Left ventricle myocardium inferior (tissue), 1 donor: ENCODE data around the gene ANKRD1. TPM values are rescaled to one million over a fixed set of nuclear protein-coding genes. Genes with fewer than 3 reads are reported as not detected.

Experiments used
- DNase-seq: peaks from one replicate; pipeline ENCODE4 v3.0.0-alpha.2; 2020
- H3K27ac ChIP-seq: fragments of 200-600 bp; replicated peaks from 2 replicates; pipeline ENCODE4 v1.8.0; 2021
- H3K27me3 ChIP-seq: fragments of 200-600 bp; 2 replicates; pipeline ENCODE4 v1.8.0; 2021; ENCODE audit warnings: low read depth
- H3K36me3 ChIP-seq: fragments of 200-600 bp; 2 replicates; pipeline ENCODE4 v1.8.0; 2021
- H3K4me1 ChIP-seq: fragments of 200-600 bp; 2 replicates; pipeline ENCODE4 v1.8.0; 2021
- H3K4me3 ChIP-seq: fragments of 200-600 bp; 2 replicates; pipeline ENCODE4 v1.8.0; 2021; ENCODE audit warnings: mild to moderate bottlenecking, moderate library complexity
- H3K9me3 ChIP-seq: fragments of 200-600 bp; replicated peaks from 2 replicates; pipeline ENCODE4 v1.8.0; 2021
- intact Hi-C: fragments of 100-400 bp; cut with micrococcal nuclease; formaldehyde crosslinking; loops from one replicate; pipeline ENCODE4 v1.11.0; 2022
- long read RNA-seq: library from polyadenylated mRNA; unstranded; transcript quantifications from one replicate; pipeline ENCODE4 v2.0.0, GENCODE V29; 2021
- total RNA-seq: library from RNA; stranded (reverse); fragmentation: NEBNext Ultra II Directional; extraction: Animal tissue kit (Norgen Biotek cat#: 25700); gene quantifications from one replicate; pipeline ENCODE4 v1.2.1, GENCODE V29; 2021
- TF ChIP-seq, protein P1 (sequence below): fragments of 200-600 bp; IDR thresholded peaks from 2 replicates; pipeline ENCODE4 v1.8.0; 2021; ENCODE audit warnings: antibody characterized with exemption, mild to moderate bottlenecking, borderline replicate concordance
- donor health status: DM: no; HTN: yes; CAD: no; lungs with severe emphysema.

ANKRD1 gene
- total RNA-seq: 2,047 TPM
- long read RNA-seq, transcript ANKRD1-201 (9 exons, 1,979 nt): major isoform, 65 of 180 reads
- long read RNA-seq, partial matches to known transcripts: 75 of 180 reads
- long read RNA-seq, other reads (novel, unspliced or antisense): 40 of 180 reads

DNA sequence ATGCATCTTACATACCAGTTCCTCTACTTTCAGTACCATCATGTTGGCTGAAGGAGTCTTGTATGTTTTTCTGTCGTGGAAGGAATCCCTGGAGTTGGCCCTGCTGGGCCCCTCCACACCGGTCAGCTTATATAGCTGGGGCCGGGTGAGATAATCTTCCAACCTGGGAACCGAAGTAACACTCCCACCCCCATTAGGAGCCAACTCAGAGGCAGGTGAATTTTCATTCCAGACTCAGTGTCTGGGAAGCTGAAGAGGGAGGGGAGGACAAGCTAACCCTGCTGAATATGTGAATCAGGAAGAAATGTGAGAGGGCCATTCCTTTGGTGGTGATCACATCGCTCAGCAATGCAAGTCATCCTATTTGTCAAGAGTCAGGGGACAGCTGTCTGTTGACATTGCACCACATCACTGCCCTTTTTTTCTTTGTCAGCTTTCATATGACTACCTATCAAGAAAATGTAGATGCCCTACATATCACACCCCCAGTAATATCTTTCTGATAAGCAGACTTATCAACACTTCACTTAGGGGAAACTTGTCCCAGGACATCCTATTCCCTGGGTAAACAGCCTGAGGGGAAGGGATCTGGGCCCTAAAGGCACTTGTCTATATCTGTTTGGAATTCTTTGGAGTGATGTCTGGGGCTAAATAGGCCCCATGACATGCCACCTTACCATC lies at the start of gene ANKRD1:
Gene ANKRD1 (minus strand): TSS at position 102 of the 681 bp plus-strand sequence. CDS start 60 bp downstream, at position 42.
- intact Hi-C loops: no loop called here
- Histone ChIP-seq H3K36me3 (peaks cover 18% of the 10 kb centered on the region), H3K27ac (peak within 1 kb of the TSS; percentile 88), H3K4me3 (peak within 1 kb of the TSS; percentile 69), H3K9me3 (no peaks in the 10 kb centered on the region), H3K4me1 (peaks cover 7% of the 10 kb centered on the region), H3K27me3 (no peaks in the 10 kb centered on the region)
- TF ChIP-seq, protein P1, sequence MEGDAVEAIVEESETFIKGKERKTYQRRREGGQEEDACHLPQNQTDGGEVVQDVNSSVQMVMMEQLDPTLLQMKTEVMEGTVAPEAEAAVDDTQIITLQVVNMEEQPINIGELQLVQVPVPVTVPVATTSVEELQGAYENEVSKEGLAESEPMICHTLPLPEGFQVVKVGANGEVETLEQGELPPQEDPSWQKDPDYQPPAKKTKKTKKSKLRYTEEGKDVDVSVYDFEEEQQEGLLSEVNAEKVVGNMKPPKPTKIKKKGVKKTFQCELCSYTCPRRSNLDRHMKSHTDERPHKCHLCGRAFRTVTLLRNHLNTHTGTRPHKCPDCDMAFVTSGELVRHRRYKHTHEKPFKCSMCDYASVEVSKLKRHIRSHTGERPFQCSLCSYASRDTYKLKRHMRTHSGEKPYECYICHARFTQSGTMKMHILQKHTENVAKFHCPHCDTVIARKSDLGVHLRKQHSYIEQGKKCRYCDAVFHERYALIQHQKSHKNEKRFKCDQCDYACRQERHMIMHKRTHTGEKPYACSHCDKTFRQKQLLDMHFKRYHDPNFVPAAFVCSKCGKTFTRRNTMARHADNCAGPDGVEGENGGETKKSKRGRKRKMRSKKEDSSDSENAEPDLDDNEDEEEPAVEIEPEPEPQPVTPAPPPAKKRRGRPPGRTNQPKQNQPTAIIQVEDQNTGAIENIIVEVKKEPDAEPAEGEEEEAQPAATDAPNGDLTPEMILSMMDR: no peak
- DNase-seq: peak; percentile 58

DNA sequence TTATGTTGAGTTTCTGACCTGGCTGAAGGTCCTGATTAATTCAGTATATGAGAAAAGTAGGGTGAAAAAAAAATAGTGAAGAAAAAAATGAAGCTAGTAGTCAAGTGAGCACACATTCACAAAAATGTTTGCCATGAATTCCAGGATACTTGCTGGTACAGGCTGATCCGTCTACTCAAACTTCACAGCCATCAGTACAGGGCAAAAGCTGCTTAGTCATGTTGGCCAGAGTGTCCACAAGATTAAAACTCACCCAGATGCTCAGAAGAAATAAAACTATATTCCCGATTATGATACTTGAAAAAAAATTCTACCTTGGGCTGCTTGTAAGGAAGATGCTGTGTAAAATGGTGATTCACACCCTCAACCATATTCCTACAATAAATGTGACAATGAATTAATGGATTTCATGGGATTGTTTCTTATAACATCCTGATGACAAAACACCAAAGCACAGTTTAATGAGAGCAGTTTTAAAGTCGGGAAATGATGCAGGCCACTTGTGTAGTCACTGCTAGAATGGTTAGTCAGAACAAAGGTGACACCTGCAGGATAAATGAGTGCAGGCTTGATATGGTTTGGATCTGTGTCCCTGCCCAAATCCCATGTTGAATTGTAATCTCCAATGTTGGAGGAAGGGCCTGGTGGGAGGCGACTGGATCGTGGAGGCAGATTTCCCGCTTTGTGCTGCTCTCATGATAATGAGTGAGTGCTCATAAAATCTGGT lies 49.2 kb upstream of the ANKRD1 start:
- peak overlapping the region; percentile 76 for H3K27ac ChIP-seq

DNA sequence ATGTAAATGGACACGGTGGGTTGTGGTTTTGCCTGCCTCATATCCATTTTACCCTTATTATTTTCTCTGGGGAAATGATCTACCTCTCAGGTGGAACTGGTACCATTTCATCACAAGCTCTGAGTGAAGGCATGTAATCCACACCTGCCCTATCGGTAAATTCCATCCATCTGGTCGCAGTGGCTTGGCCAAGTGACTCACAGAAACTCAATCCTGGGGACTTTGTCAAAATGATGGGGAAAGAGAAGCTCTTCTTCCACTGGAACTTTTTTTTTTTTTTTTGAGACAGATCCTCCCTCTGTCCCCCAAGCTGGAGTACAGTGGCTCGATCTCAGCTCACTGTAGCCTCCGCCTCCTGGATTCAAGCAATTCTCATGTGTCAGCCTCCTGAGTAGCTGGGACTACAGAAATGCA lies 48.2 kb upstream of the ANKRD1 start:
- Histone ChIP-seq H3K9me3 (peaks cover under 1% of the 10 kb centered on the region), H3K4me1 (peaks cover 63% of the 10 kb centered on the region), H3K4me3 (peak overlapping the region; percentile 62), H3K36me3 (no peaks in the 10 kb centered on the region), H3K27ac (peak overlapping the region; percentile 76), H3K27me3 (no peaks in the 10 kb centered on the region)
- intact Hi-C loops: no loop called here
- TF ChIP-seq, protein P1: no peak
- no peak for DNase-seq

More for the DNA sequence above, 49.2 kb upstream of the ANKRD1 start:
- Histone ChIP-seq H3K4me3 (peak overlapping the region; percentile 62), H3K9me3 (peaks cover 10% of the 10 kb centered on the region), H3K27me3 (no peaks in the 10 kb centered on the region), H3K36me3 (peaks cover 4% of the 10 kb centered on the region), H3K4me1 (peaks cover 53% of the 10 kb centered on the region)
- intact Hi-C loops: no loop called here
- DNase-seq: no peak
- TF ChIP-seq, protein P1: peak; percentile 42

DNA sequence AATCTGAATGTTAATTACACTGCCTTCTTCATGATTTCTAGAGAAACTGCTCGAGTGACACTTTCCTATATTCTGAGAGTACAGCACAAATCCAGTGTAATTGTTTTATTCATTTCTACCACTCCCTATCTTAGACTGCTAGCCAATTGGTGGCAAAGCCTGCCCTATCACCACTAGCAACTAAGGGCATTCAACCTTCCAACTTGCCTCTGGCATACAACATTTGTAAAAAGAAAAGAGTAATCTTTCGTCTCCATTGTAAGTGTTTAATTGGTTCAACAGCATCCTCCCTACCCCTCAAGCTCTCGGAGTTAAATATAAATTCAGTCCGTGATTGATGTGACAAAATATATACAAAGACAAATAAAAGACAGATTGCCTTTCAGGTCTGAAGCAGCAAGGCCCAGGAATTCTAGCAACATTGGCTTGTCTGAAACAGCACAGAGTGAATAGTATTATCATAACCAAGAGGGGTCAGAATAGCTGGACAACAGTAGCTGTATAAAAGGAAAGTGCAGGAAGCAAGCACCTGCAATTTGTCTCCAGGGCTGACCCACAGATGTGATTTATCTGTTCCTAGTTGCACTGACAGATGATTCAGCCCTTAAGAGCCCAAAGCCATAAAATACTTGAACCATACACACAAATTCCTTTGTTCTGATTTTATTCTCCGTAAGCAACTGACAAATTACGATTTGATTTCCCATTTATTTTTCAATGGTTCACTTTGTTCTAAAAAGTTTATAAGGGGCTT lies 47.6 kb upstream of the ANKRD1 start:
- Histone ChIP-seq H3K27me3 (no peaks in the 10 kb centered on the region), H3K9me3 (no peaks in the 10 kb centered on the region), H3K4me3 (peak overlapping the region; percentile 62), H3K36me3 (no peaks in the 10 kb centered on the region), H3K4me1 (peaks cover 68% of the 10 kb centered on the region), H3K27ac (peak overlapping the region; percentile 76)
- intact Hi-C loops: no loop called here
- no peak for DNase-seq
- TF ChIP-seq, protein P1: no peak

DNA sequence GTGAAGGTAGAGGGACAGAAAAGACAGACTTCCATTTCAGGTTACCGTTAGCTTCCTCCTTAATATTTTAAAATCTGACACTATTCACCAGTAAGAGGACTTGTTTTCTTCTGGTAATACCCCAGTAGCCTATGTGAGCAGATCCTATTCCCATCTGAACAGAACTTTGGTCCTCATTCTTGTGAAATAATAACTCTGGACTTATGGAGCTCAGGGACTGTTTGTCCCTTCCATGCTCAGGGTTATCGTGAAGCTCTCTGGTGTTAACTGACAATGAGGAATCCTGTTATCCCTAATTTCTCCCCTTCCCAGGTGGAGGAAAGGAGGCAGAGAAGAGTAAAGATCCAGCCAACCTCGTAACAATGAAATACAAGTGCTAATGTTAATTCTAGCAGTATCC lies 47.0 kb upstream of the ANKRD1 start:
- H3K27me3 ChIP-seq: no peaks in the 10 kb centered on the region
- peaks cover 68% of the 10 kb centered on the region for H3K4me1 ChIP-seq
- intact Hi-C loops: no loop called here
- no peaks in the 10 kb centered on the region for H3K36me3 ChIP-seq
- peak overlapping the region; percentile 76 for H3K27ac ChIP-seq
- H3K9me3 ChIP-seq: no peaks in the 10 kb centered on the region
- TF ChIP-seq, protein P1: no peak
- no peak for DNase-seq
- peak overlapping the region; percentile 62 for H3K4me3 ChIP-seq
